ENCODE measurements around the gene MPPED1.

DNA sequence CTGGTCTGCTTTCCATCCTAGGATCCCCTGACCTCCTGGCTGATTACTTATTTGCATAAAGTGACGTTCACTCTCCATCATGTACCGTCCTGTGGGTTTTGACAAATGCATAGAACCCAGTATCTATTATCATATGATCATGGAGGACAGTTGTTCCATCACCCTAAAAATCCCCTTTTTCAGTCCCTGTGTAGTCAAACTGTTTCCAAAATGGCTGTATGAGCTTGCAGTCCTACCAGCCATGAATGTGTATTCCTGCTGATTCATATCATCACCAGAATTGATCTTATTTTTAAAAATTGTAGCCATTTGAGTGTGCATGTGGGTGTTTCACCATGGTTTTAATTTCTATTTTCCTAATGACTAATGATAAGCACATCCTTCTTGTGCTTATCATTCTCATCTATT, 108.8 kb downstream of the MPPED1 start:
- TF ChIP-seq FOXA1 (IDR thresholded peaks at IDR 0.05) (no peak), TAF1 (conservative IDR thresholded peaks at IDR 0.05) (no peak), GABPA (IDR thresholded peaks at IDR 0.05 in 1 of 2, conservative IDR thresholded peaks at IDR 0.05 in 1 of 2) (no peak)
- TF ChIP-seq, protein P1, sequence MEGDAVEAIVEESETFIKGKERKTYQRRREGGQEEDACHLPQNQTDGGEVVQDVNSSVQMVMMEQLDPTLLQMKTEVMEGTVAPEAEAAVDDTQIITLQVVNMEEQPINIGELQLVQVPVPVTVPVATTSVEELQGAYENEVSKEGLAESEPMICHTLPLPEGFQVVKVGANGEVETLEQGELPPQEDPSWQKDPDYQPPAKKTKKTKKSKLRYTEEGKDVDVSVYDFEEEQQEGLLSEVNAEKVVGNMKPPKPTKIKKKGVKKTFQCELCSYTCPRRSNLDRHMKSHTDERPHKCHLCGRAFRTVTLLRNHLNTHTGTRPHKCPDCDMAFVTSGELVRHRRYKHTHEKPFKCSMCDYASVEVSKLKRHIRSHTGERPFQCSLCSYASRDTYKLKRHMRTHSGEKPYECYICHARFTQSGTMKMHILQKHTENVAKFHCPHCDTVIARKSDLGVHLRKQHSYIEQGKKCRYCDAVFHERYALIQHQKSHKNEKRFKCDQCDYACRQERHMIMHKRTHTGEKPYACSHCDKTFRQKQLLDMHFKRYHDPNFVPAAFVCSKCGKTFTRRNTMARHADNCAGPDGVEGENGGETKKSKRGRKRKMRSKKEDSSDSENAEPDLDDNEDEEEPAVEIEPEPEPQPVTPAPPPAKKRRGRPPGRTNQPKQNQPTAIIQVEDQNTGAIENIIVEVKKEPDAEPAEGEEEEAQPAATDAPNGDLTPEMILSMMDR (IDR thresholded peaks at IDR 0.05; ENCODE audit: low read depth, low read length, missing input control), result no peak

All from liver (tissue), 3 donors.